Liver (tissue), 9 donors: Measurements from ENCODE around the gene RAPGEF6. TPM values are rescaled to one million over a fixed set of nuclear protein-coding genes. Genes with fewer than 3 reads are reported as not detected.

Experiments
- DNase-seq: peaks from one replicate; pipeline ENCODE4 v3.0.0-alpha.2; 2017; ENCODE audit warnings: low spot score
- H3K27ac ChIP-seq, 2 donors: one replicate each; pipeline ENCODE4 v1.7.0; 2013; ENCODE audit warnings: inconsistent platforms in 2 of 2, low read length in 2 of 2, control low read depth in 1 of 2, low read depth in 1 of 2, mild to moderate bottlenecking in 1 of 2
- H3K27me3 ChIP-seq, 4 donors: one replicate each; pipeline versions ENCODE4 v1.6.1 to v1.7.0; 2013; ENCODE audit warnings: low read length in 3 of 4, inconsistent platforms in 1 of 4, mild to moderate bottlenecking in 1 of 4, moderate library complexity in 1 of 4; ENCODE audit not compliant: control insufficient read depth in 4 of 4, insufficient read depth in 4 of 4
- H3K36me3 ChIP-seq, 4 donors: one replicate each; pipeline versions ENCODE4 v1.6.1 to v1.7.0; 2013; ENCODE audit warnings: low read length in 3 of 4, mild to moderate bottlenecking in 3 of 4, low read depth in 1 of 4, moderate library complexity in 1 of 4; ENCODE audit not compliant: control insufficient read depth in 4 of 4, insufficient read depth in 3 of 4
- H3K4me1 ChIP-seq, 4 donors: one replicate each; pipeline versions ENCODE4 v1.6.1 to v1.7.0; 2013; ENCODE audit warnings: low read length in 3 of 4, mild to moderate bottlenecking in 3 of 4, moderate library complexity in 1 of 4; ENCODE audit not compliant: control insufficient read depth in 4 of 4, insufficient read depth in 4 of 4
- H3K4me3 ChIP-seq, 3 donors: one replicate each; pipeline versions ENCODE4 v1.6.1 to v1.7.0; 2013; ENCODE audit warnings: low read length in 3 of 3, control low read depth in 1 of 3, low read depth in 1 of 3, mild to moderate bottlenecking in 1 of 3
- H3K9ac ChIP-seq, 2 donors: one replicate each; pipeline ENCODE4 v1.7.0; 2013; ENCODE audit warnings: low read length in 2 of 2, mild to moderate bottlenecking in 2 of 2, moderate library complexity in 2 of 2, control low read depth in 1 of 2, low read depth in 1 of 2
- H3K9me3 ChIP-seq, 4 donors: one replicate each; pipeline versions ENCODE4 v1.6.1 to v1.7.0; 2013; ENCODE audit warnings: low read length in 3 of 4; ENCODE audit not compliant: control insufficient read depth in 4 of 4
- ATF3 ChIP-seq: IDR thresholded peaks from 2 replicates; pipeline ENCODE4 v1.6.1; 2016; ENCODE audit warnings: antibody characterized with exemption
- CTCF ChIP-seq: fragments of 150-350 bp; IDR thresholded peaks from 2 replicates; pipeline ENCODE4 v1.5.1; 2017; ENCODE audit warnings: improper control_type of control experiment, low read depth, low read length; ENCODE audit not compliant: missing input control
- EGR1 ChIP-seq, 2 donors: IDR thresholded peaks; 2 replicates each; pipeline ENCODE4 v1.6.1; 2016 to 2018; ENCODE audit warnings: antibody characterized with exemption in 2 of 2, low read depth in 2 of 2
- FOXA1 ChIP-seq: IDR thresholded peaks from 2 replicates; pipeline ENCODE4 v1.6.1; 2016; ENCODE audit warnings: antibody characterized with exemption
- FOXA2 ChIP-seq: IDR thresholded peaks from 2 replicates; pipeline ENCODE4 v1.6.1; 2016; ENCODE audit warnings: antibody characterized with exemption
- GABPA ChIP-seq, 2 donors: IDR thresholded peaks in 1 of 2; conservative IDR thresholded peaks in 1 of 2; 2 replicates each; pipeline ENCODE4 v1.6.1; 2016; ENCODE audit warnings: antibody characterized with exemption in 2 of 2, mild to moderate bottlenecking in 1 of 2, moderate library complexity in 1 of 2
- HNF4A ChIP-seq, 2 donors: conservative IDR thresholded peaks; 2 replicates each; pipeline ENCODE4 v1.6.1; 2016; ENCODE audit warnings: antibody characterized with exemption in 2 of 2, mild to moderate bottlenecking in 2 of 2
- HNF4G ChIP-seq: IDR thresholded peaks from 2 replicates; pipeline ENCODE4 v1.6.1; 2016; ENCODE audit warnings: antibody characterized with exemption
- JUND ChIP-seq, 2 donors: IDR thresholded peaks; 2 replicates each; pipeline ENCODE4 v1.6.1; 2016; ENCODE audit warnings: antibody characterized with exemption in 2 of 2
- MAX ChIP-seq: IDR thresholded peaks from 2 replicates; pipeline ENCODE4 v1.6.1; 2016; ENCODE audit warnings: antibody characterized with exemption
- NR2F2 ChIP-seq: IDR thresholded peaks from 2 replicates; pipeline ENCODE4 v1.6.1; 2016; ENCODE audit warnings: antibody characterized with exemption
- RAD21 ChIP-seq, 2 donors: IDR thresholded peaks; 2 replicates each; pipeline ENCODE4 v1.6.1; 2016; ENCODE audit warnings: antibody characterized with exemption in 2 of 2, mild to moderate bottlenecking in 2 of 2
- REST ChIP-seq: IDR thresholded peaks from 2 replicates; pipeline ENCODE4 v1.6.1; 2016; ENCODE audit warnings: antibody characterized with exemption, mild to moderate bottlenecking
- RXRA ChIP-seq, 2 donors: IDR thresholded peaks; 2 replicates each; pipeline ENCODE4 v1.6.1; 2017 to 2018; ENCODE audit warnings: antibody characterized with exemption in 2 of 2, mild to moderate bottlenecking in 1 of 2
- SP1 ChIP-seq: IDR thresholded peaks from 2 replicates; pipeline ENCODE4 v1.6.1; 2018; ENCODE audit warnings: antibody characterized with exemption, mild to moderate bottlenecking
- TAF1 ChIP-seq: conservative IDR thresholded peaks from 2 replicates; pipeline ENCODE4 v1.6.1; 2016; ENCODE audit warnings: antibody characterized with exemption, mild to moderate bottlenecking
- YY1 ChIP-seq: IDR thresholded peaks from 2 replicates; pipeline ENCODE4 v1.6.1; 2016; ENCODE audit warnings: antibody characterized with exemption, mild to moderate bottlenecking
- ZBTB33 ChIP-seq: IDR thresholded peaks from 2 replicates; pipeline ENCODE4 v1.6.1; 2016; ENCODE audit warnings: antibody characterized with exemption
- WGBS: extraction: QIAGEN DNeasy Blood & Tissue Kit; methylation state at CpG from one replicate; pipeline ENCODE4 v1.1.7; 2013; 5-methylcytosine and 5-hydroxymethylcytosine counted together
- polyA plus RNA-seq, 2 donors: library from polyadenylated mRNA; stranded (reverse) in 1 of 2; unstranded in 1 of 2; fragments of 200-250 nt in 1 of 2; fragments of >200 nt in 1 of 2; fragmentation: Nextera tagmentation in 1 of 2; extraction: Ambion mirVana in 1 of 2; gene quantifications; one replicate each; pipeline versions ENCODE4 v1.2.1 to v1.2.3, GENCODE V29; 2013 to 2015
- total RNA-seq, 2 donors: library from RNA; depleted of rRNA; stranded (reverse); fragments of >200 nt; gene quantifications; one replicate each; pipeline ENCODE4 v1.2.3, GENCODE V29; 2014
- donor health status: healthy.
- donor health status: healthy.
- donor health status: healthy.
- donor health status: healthy.
- donor health status: healthy.

Gene RAPGEF6
- total and polyA plus RNA-seq, 4 donors = 1.7 to 16.1 (median 8.6) TPM

- Histone ChIP-seq H3K9me3 (no peaks in the 10 kb centered on the region), H3K9ac (no peak overlapping the region), H3K4me1 (peaks cover 5 to 36% (median 28%) of the 10 kb centered on the region in 4 donors), H3K27ac (no peak overlapping the region), H3K4me3 (no peak overlapping the region), H3K36me3 (peaks cover 0 to 10% (median under 1%) of the 10 kb centered on the region in 4 donors), H3K27me3 (no peaks in the 10 kb centered on the region)
- DNase-seq = no peak
- TF ChIP-seq HNF4G = no peak
- WGBS = 73% methylated on average over 1 of the region's 1 CpG
Observed at GRCh38 chr5:131389869-131390265, 245.2 kb downstream of the RAPGEF6 start.

- no peaks in the 10 kb centered on the region for H3K9me3 ChIP-seq
- no peak for TF ChIP-seq HNF4G
- TF ChIP-seq SP1 = no peak
- TF ChIP-seq GABPA (IDR thresholded peaks at IDR 0.05 in 1 of 2, conservative IDR thresholded peaks at IDR 0.05 in 1 of 2) = no peak
- no peak for TF ChIP-seq MAX
- no peak for TF ChIP-seq JUND (IDR thresholded peaks at IDR 0.05)
- TF ChIP-seq NR2F2 = no peak
- TF ChIP-seq TAF1 = no peak
- no peak for TF ChIP-seq FOXA1
- no peak for TF ChIP-seq FOXA2
- TF ChIP-seq REST = no peak
- no peak for TF ChIP-seq EGR1 (IDR thresholded peaks at IDR 0.05; ENCODE audit: low read depth in 2 of 2)
- no peak for TF ChIP-seq ZBTB33
- no peak for TF ChIP-seq ATF3
- no peak for TF ChIP-seq RXRA (IDR thresholded peaks at IDR 0.05)
- no peak for TF ChIP-seq HNF4A (conservative IDR thresholded peaks at IDR 0.05)
- TF ChIP-seq CTCF = no peak
- TF ChIP-seq RAD21 (IDR thresholded peaks at IDR 0.05) = no peak
- TF ChIP-seq YY1 = no peak
- no peak overlapping the region for H3K9ac ChIP-seq
Observed at GRCh38 chr5:131389096-131389868, 245.7 kb downstream of the RAPGEF6 start.

More at GRCh38 chr5:131389096-131389868, 245.7 kb downstream of the RAPGEF6 start:
- Histone ChIP-seq H3K36me3 (peaks cover 0 to 10% (median under 1%) of the 10 kb centered on the region in 4 donors), H3K27ac (no peak overlapping the region), H3K4me3 (no peak overlapping the region), H3K4me1 (peaks cover 5 to 32% (median 26%) of the 10 kb centered on the region in 4 donors), H3K27me3 (no peaks in the 10 kb centered on the region)
- 91% methylated on average over 4 of the region's 4 CpGs for WGBS
- DNase-seq = no peak
